ENCODE measurements around the gene ADIPOQ.
"Not testable (repeated sequence)": the region's sequence is repeated elsewhere in the genome, so short reads cannot be mapped to it uniquely, and the experiment has no call there.

DNA sequence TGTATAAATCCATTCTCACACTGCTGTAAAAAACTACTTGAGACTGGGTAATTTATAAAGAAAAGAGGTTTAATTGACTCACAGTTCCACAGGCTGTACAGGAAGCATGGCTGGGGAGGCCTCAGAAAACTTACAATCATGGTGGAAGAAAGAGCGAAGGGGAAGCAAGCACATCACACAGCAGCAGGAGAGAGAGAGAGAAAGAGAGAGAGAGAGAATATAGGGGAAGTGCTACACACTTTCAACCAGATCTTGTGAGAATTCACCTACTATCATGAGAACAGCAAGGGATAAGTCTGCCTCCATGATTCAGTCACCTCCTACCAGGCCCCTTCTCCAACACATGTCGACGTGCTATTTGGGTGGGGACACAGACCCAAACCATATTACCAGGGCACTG, 9.3 kb downstream of the ADIPOQ start:
- TF ChIP-seq, protein P1, sequence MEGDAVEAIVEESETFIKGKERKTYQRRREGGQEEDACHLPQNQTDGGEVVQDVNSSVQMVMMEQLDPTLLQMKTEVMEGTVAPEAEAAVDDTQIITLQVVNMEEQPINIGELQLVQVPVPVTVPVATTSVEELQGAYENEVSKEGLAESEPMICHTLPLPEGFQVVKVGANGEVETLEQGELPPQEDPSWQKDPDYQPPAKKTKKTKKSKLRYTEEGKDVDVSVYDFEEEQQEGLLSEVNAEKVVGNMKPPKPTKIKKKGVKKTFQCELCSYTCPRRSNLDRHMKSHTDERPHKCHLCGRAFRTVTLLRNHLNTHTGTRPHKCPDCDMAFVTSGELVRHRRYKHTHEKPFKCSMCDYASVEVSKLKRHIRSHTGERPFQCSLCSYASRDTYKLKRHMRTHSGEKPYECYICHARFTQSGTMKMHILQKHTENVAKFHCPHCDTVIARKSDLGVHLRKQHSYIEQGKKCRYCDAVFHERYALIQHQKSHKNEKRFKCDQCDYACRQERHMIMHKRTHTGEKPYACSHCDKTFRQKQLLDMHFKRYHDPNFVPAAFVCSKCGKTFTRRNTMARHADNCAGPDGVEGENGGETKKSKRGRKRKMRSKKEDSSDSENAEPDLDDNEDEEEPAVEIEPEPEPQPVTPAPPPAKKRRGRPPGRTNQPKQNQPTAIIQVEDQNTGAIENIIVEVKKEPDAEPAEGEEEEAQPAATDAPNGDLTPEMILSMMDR (conservative IDR thresholded peaks at IDR 0.05; ENCODE audit: low read depth, low read length), result not testable (repeated sequence)
- not testable (repeated sequence) for TF ChIP-seq EZH2 (IDR thresholded peaks at IDR 0.05; ENCODE audit: low read length, unreplicated experiment)
